ENCODE results near the gene ALK.

The ALK gene

DNA sequence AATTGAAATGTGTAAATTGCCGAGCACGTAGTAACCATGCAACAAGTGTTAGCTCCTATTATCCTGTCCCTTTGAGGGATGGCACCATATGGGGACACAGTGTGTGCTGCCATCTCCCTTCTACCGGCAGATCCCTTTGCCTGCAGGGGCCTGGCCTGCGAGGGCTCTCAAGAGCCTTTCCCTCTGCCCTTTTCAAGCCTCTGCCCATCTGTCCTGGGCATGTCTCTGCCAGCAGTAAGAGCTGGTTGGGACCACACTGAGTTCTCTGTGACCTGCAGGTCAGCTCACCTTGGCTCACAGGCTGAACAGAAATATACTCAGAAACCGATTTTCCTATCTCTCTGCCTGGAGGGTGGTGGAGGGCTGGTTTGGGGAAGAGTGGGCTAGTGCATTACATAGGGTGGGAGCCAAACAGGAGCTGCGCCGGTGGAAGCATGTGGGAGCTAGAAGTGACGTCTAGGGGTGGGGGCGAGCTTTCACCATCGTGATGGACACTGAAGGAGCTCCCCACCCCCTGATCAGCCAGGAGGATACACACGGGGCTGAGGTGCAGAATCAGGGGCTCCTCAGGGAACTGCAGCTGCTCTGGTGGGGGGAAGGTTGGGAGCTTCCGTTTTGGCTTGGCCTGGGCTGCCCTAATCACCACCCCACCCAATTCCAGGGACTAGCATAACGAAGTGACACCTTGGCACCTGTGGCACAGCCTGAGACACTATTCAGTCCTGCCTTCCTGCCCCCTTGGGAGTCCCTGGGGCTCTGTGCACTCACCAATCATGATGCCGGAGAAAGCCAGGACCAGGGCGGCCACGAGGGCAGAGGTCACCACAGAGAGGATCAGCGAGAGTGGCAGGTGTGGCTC, 696.5 kb downstream of the ALK start:
- DNase-seq (ENCODE audit: low read depth), result no peak

GRCh38 chr2:29223851-29224692, 697.3 kb downstream of the ALK start:
- peak; percentile 30 for DNase-seq (ENCODE audit: low read depth)

- no peak for DNase-seq (ENCODE audit: low read depth)
Measured at GRCh38 chr2:29223257-29223656, 698.1 kb downstream of the ALK start.

DNA sequence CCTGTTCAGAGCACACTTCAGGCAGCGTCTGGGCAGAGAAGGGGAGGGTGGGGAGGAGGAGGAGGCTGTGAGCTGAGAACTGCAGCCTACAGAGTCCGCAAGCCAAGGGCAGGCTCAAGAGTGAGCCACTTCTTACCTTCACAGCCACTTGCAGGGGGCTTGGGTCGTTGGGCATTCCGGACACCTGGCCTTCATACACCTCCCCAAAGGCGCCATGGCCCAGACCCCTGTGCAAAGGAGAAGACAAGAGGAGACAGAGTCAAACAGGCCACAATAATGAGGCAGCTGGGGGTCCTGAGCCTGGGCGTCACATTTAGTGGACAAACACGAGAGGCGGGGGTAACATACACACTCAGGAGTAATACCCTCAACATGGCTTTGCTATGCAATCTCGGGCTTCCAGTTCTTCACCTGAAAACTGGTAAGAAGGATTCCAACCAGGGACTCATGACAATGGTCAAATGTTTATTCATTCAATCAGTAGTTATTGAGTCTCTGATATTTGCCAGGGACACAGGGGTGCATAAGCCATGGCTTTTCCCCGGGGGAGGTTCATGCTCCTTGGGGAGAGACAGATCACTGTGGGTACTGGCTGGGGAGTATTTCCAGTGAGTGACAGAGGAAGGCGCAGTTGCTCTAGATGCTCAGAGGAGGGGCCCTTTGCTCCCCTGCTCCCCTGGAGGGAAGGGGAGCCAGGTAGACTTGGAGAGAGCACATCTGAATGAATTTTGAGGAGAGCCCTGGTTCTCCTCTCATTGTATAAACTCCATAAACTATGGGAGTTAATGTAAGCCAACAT, 698.8 kb downstream of the ALK start:
- no peak for DNase-seq (ENCODE audit: low read depth)

GRCh38 chr2:29220506-29221270, 700.7 kb downstream of the ALK start:
- no peak for DNase-seq (ENCODE audit: low read depth)

DNA sequence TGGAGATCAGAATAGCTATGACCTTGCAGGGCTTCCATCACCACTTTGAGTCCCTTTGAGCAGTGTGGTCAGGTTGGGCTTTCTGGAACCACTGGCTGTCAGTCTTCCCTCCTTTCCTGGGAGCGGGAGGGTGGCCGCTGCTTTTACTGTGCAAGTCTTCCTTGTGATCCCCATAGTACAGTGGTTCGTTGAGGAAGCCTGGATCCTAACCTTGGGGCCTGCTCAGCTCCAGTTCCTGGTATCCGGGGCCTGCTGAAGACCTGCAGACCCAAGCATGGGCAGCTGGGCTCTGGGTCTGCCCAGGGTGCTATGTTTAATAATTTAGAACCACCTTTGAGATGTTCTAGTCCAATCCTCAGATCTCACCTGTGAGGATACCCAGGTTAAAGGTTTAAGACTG, 702.0 kb downstream of the ALK start:
- DNase-seq (ENCODE audit: low read depth), result no peak

DNA sequence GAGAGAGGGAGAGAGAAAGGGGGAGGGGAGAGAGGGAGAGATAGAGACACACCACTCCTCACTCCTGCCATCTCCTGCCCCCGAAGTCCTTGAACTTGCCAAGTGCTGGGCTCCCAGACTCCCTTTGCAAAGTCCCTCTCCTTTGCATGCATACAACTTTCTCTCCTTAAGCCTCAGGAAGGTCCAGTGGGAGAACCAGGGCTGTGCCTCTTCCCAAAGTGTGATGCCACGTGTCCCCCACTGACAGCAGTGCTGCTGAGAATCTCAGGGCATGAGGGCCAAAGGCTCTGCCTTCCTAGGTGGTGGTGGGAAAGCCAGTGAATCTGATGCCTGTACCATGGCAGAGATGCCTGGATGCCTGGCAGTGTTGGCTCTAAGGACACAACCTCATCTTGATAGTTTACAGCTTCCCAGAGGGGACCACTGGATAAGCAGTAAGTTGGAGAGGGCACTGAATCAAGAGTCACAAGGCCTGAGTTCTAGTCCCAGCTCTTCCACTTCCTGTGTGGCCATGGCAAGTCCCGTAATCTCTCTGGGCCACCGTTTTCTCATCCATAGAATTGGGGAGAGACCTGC, 702.7 kb downstream of the ALK start:
- no peak for DNase-seq (ENCODE audit: low read depth)

DNA sequence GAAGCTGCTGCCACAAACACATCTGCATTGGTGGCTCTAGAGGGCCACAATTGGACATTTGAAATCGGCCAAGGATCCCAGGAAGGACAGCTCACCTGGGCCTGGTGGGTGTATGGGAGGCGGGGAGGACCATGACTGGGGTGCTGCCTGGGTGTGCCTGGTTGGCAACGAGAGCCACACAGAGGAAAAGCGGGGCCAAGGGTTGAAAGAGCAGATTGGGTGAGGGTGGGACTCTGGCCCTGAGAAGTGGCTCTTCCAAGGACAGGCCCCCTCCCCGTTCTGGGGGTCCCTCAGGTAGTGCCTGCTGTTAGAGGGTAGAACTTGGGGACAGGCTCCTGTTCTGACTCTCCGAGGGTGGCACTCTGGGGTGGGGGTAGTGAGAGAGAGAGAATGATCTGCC, 703.3 kb downstream of the ALK start:
- no peak for DNase-seq (ENCODE audit: low read depth)

DNA sequence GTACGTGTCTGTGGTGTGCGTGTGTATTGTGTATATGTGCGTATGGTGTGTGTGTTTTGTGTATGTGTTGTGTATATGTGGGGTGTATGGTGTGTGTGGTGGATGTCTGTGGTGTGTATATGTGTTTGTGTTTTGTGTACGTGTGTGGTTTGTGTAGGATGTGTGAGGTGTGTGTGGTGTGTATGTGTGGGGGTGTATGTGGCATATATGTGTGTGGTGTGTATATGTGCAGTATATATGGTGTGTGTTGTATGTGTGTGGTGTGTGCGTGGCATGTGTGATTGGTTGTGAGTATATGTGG, 704.8 kb downstream of the ALK start:
- DNase-seq (ENCODE audit: low read depth), result no peak

DNA sequence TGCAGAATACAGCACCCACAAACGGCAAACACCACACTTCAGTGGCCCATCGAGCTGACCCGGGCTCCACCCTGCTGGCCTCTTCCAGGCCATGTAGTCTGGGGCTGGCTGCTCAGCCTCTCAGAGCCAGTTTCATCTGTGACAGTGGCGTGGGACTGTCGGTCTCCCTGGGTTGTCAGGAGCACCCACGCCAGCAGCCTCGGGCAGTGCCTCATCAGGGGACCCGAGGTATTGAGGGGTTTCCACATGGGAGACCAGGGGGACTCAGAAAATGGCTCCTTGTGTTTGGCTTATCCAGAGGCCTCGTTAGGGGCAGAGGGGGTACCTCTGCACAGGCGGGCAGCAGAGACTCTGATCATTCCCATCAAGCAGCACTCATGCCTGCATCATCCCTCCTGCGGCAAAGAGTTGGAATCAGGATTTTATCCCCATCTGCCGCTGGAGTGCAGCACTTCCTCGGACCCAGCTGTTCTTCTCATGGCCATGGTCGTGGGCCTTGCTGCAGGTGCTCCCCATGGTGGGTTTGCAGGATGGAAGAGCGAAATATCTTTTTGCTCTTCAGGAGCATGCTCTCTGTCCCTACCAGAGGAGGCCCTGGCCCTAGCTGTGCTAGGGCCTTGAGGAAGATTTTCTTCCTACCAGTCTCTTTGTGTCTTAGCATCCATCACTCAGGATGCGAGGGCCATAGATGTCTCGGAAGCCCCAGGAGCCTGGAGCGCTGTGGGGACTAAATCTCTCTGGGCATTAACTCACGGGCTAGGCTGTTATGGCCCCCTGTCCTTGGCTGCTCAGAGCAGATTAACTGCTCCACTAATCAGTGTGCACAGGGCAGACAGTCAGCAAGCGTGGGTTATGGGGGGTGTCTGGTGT, 705.4 kb downstream of the ALK start:
- no peak for DNase-seq (ENCODE audit: low read depth)

- no peak for DNase-seq (ENCODE audit: low read depth)
Measured at GRCh38 chr2:29215073-29215472, 706.3 kb downstream of the ALK start.

GRCh38 chr2:29213888-29214291, 707.5 kb downstream of the ALK start:
- no peak for DNase-seq (ENCODE audit: low read depth)

- no peak for DNase-seq (ENCODE audit: low read depth)
Measured at GRCh38 chr2:29212009-29212408, 709.4 kb downstream of the ALK start.

GRCh38 chr2:29209551-29209950, 711.8 kb downstream of the ALK start:
- DNase-seq (ENCODE audit: low read depth), result no peak

DNA sequence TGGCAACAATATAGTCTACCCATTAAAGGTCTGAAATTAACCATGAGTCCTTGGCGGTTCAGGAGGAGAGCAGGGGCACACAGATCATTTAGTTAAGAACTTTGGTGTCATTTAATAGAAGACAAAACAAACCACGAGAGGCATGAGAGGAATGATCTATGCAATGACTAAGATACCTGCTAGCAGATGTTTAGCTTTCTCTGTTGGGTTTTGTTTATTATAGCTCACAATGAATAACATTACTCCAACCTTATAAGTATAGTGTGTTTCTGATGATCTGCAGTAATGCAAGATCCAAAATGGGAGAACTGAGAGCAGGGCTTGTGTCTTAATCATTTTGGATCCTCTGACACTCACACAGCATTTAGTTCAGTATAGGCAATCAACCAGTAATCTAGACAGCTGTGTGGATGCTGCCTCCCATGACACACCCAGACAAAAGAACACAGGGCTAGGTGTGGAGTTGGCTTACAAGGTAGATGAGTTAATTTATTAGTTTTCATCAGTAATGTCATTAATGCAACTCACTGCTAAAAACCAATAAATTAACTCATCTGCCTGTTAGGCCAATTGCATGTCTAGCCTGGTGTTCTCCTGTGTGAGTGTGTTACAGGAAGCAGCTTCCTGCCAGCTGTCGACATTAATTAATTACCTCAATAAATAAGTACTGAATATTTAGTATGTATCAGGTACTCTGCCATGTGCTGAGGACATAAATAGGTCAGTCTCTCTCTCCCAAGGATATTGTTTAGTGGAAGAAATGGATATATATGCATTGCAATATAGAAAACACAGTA, 713.8 kb downstream of the ALK start:
- no peak for DNase-seq (ENCODE audit: low read depth)

DNA sequence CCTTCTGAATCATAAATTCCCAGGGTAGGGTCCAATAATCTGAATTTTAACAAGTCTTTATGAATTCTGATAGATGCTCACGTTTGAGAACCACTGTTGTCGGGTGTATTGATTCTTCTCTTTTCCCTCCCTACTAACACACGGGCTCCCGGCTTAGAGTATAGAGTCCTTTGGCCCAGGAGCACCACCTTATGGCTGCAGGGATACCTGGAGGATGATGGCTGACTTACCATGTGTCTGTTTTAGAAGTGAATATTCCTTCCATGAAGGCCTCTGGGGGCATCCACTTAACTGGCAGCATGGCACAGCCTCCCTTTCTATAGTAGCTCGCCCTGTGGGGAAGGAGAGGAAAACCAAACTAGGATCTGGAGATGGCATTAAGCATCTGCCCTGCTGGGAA, 714.4 kb downstream of the ALK start:
- no peak for DNase-seq (ENCODE audit: low read depth)

DNA sequence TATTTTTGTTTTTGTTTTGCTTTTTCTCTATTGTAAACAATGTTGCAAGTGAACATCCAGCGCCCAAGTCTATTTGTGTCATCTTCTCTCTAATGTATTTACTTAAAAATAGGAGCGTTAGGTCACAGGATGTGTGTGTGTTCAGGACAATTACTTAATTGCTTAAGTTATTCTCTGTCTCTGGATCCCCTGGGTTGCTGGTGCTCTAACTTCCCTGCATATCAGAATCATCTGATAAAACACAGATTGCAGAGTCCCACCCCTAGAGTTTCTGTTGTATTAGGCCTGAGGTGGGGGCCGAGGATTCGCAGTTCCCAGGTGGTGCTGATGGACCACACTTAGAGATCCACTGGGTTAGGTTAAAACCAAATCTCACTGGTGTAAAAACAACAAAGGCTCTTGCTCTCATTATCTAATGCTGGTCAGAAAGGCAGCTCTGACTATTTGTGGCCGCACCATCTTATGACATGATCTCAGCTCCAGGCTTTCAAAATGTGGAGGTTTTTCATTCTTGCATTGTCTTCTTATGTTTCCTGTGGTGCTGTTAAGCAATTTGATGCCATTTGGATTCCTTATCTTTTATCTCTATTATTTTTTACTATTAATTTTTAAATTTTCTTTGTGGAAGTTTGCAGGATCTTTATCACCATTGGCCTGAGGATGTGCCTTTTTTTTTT, 718.4 kb downstream of the ALK start:
- no peak for DNase-seq (ENCODE audit: low read depth)

DNA sequence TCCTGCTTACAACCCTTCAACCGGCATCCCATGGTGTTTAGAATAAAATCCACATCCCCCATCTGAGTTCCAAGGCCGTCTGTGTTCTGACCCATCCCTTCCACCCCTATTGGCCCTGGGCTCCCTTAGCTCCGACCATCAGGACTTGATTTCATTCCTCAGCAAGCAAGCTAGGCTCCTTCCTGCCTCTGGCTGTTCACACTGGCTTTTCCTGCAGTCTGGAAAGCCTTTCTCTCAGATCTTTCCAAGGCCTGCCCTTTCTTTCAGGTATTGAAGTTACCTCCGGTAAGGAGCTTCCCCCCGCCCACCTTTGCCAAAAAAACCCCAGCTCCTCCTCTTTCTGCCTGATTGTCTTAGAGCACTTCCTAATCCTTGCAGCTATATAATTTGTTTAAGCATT, 719.4 kb downstream of the ALK start:
- DNase-seq (ENCODE audit: low read depth), result no peak

All from fibroblast of the conjunctiva (primary cell).